Kidney (tissue), 14 donors: ENCODE measurements around the gene HSD17B8. TPM values are rescaled to one million over a fixed set of nuclear protein-coding genes. Genes with fewer than 3 reads are reported as not detected.

Experiments
- DNase-seq, 5 donors: peaks; one replicate each; pipeline ENCODE4 v3.0.0-alpha.2; 2013 to 2020
- FAIRE-seq: peaks from 2 replicates; lab custom pipeline; 2012; peaks lifted over from hg19 to GRCh38; lab: Jason Lieb, UNC
- H3K27ac ChIP-seq, 2 donors: one replicate each; pipeline ENCODE4 v1.7.0; 2013; ENCODE audit warnings: low read depth in 2 of 2, low read length in 2 of 2, inconsistent platforms in 1 of 2
- H3K27me3 ChIP-seq: one replicate; pipeline ENCODE4 v1.7.1; 2013; ENCODE audit warnings: low read length, inconsistent platforms; ENCODE audit not compliant: control insufficient read depth, insufficient read depth
- H3K36me3 ChIP-seq, 3 donors: one replicate each; pipeline versions ENCODE4 v1.7.0 to v1.7.1; 2013; ENCODE audit warnings: low read length in 3 of 3, control low read depth in 1 of 3, inconsistent platforms in 1 of 3; ENCODE audit not compliant: insufficient read depth in 3 of 3, control insufficient read depth in 2 of 3
- H3K4me1 ChIP-seq, 3 donors: one replicate each; pipeline versions ENCODE4 v1.7.0 to v1.7.1; 2013; ENCODE audit warnings: low read length in 3 of 3, inconsistent platforms in 1 of 3, low read depth in 1 of 3; ENCODE audit not compliant: control insufficient read depth in 2 of 3, insufficient read depth in 2 of 3
- H3K4me3 ChIP-seq, 3 donors: one replicate each; pipeline versions ENCODE4 v1.7.0 to v1.8.1; 2013; ENCODE audit warnings: low read length in 3 of 3, control low read depth in 1 of 3, inconsistent platforms in 1 of 3
- H3K9ac ChIP-seq, 3 donors: one replicate each; pipeline versions ENCODE4 v1.7.0 to v1.7.1; 2013; ENCODE audit warnings: low read length in 3 of 3, control low read depth in 1 of 3, inconsistent platforms in 1 of 3
- H3K9me3 ChIP-seq, 3 donors: one replicate each; pipeline versions ENCODE4 v1.7.0 to v1.7.1; 2013; ENCODE audit warnings: low read length in 3 of 3, control low read depth in 1 of 3, inconsistent platforms in 1 of 3; ENCODE audit not compliant: control insufficient read depth in 2 of 3, insufficient read depth in 1 of 3
- intact Hi-C: fragments of 100-400 bp; cut with DNase I; formaldehyde crosslinking; loops from one replicate; pipeline ENCODE4 v1.11.1; 2022
- microRNA-seq: library from miRNA; unstranded; fragments of <30 nt; microRNA quantifications from one replicate; pipeline ENCODE4 v1.2.0, GENCODE V29; 2020
- polyA plus RNA-seq: library from polyadenylated mRNA; stranded (reverse); fragments of 350-450 nt; fragmentation: Illumina TruSeq; extraction: RNeasy Lipid Tissue Mini Kit (QIAGEN cat#74804); gene quantifications from one replicate; pipeline ENCODE4 v1.2.3, GENCODE V29; 2014; ENCODE audit warnings: low read depth, low replicate concordance; ENCODE audit not compliant: insufficient read depth
- total RNA-seq: library from RNA; stranded (reverse); fragmentation: NEBNext Ultra II Directional; extraction: Animal tissue kit (Norgen Biotek cat#: 25700); gene quantifications from one replicate; pipeline ENCODE4 v1.2.1, GENCODE V29; 2021
- TF ChIP-seq, protein P1 (sequence below): IDR thresholded peaks from 3 replicates; pipeline ENCODE4 v1.5.1; 2012; ENCODE audit warnings: mild to moderate bottlenecking, moderate library complexity, borderline replicate concordance; ENCODE audit not compliant: insufficient read depth; ENCODE audit errors: extremely low read depth
- donor health status: control.
- donor health status: control.
- donor health status: control.
- donor health status: control.
- donor health status: control.
- donor health status: DM: yes; HTN: yes; CAD: no.
- donor health status: Normal renal cell carcinoma (clear cell type).

The HSD17B8 gene
- total and polyA plus RNA-seq, 2 donors from 2014 or later: 26.6 to 83.0 TPM

DNA sequence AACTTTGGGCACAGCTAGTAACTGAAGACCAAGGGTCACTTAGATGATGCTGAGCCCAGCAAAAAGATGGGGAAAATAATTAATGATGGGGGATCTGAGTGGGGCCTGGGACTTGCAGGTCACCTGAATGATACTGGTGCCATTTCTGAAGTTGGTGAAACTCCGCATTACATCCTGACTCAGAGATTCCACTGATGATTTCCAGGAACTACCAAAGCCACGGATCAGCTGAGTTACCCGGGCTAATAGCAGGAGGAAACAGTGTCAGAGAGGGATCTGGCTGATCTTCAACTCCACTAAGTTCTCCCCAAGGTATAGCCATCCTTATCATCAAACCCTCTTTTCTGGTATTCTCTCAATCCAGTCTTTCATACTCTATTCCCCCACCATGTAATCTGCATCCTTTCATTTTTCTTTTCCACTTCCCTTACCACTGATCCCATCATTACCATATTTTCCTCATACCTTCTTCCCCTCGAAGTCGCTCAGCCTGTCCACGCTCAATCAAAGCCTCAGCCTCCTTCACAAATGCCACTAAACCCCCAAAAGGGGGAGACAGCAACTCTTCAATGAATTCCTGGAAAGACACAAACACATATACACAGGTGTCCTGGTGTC, 47.0 kb downstream of the HSD17B8 start:
- H3K27ac ChIP-seq: no peak overlapping the region
- no peaks in the 10 kb centered on the region for H3K9me3 ChIP-seq
- no peak for DNase-seq
- intact Hi-C loops: no loop called here
- TF ChIP-seq, protein P1, sequence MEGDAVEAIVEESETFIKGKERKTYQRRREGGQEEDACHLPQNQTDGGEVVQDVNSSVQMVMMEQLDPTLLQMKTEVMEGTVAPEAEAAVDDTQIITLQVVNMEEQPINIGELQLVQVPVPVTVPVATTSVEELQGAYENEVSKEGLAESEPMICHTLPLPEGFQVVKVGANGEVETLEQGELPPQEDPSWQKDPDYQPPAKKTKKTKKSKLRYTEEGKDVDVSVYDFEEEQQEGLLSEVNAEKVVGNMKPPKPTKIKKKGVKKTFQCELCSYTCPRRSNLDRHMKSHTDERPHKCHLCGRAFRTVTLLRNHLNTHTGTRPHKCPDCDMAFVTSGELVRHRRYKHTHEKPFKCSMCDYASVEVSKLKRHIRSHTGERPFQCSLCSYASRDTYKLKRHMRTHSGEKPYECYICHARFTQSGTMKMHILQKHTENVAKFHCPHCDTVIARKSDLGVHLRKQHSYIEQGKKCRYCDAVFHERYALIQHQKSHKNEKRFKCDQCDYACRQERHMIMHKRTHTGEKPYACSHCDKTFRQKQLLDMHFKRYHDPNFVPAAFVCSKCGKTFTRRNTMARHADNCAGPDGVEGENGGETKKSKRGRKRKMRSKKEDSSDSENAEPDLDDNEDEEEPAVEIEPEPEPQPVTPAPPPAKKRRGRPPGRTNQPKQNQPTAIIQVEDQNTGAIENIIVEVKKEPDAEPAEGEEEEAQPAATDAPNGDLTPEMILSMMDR: no peak
- H3K4me1 ChIP-seq: peaks cover 0 to 20% (median 9%) of the 10 kb centered on the region in 3 donors
- H3K36me3 ChIP-seq: peaks cover 0 to 3% (median 0%) of the 10 kb centered on the region in 3 donors
- no peak overlapping the region for H3K9ac ChIP-seq
- FAIRE-seq: no peak
- no peak overlapping the region for H3K4me3 ChIP-seq
- H3K27me3 ChIP-seq: no peaks in the 10 kb centered on the region

GRCh38 chr6:33252759-33253158, 48.3 kb downstream of the HSD17B8 start:
- Histone ChIP-seq H3K9me3 (no peaks in the 10 kb centered on the region), H3K4me1 (peaks cover 0 to 20% (median 9%) of the 10 kb centered on the region in 3 donors), H3K27me3 (no peaks in the 10 kb centered on the region), H3K4me3 (no peak overlapping the region), H3K27ac (no peak overlapping the region), H3K36me3 (peaks cover 0 to 3% (median 3%) of the 10 kb centered on the region in 3 donors), H3K9ac (no peak overlapping the region)
- intact Hi-C loops: no loop called here
- DNase-seq (no peak), FAIRE-seq (no peak)
- TF ChIP-seq, protein P1: no peak

DNA sequence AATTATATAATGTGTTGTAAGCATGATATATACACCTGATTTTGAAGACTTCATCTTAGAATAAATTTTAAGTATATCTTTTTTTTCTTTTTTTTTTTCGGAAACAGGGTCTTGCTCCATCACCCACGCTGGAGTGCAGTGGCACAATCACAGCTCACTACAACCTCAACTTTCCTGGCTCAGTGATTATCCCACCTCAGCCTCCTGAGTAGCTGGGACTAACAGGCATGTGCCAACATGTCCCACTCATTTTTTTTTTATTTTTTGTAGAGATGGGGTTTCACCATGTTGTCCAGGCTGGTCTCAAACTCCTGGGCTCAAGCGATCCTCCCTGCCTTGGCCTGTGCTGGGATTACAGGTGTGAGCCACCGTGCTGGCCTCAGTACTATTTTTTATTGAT, 50.1 kb downstream of the HSD17B8 start:
- intact Hi-C loops: no loop called here
- Histone ChIP-seq H3K9me3 (no peaks in the 10 kb centered on the region), H3K27ac (no peak overlapping the region), H3K4me3 (no peak overlapping the region), H3K36me3 (peaks cover 0 to 9% (median 5%) of the 10 kb centered on the region in 3 donors), H3K9ac (no peak overlapping the region), H3K4me1 (peaks cover 0 to 9% (median 6%) of the 10 kb centered on the region in 3 donors), H3K27me3 (no peaks in the 10 kb centered on the region)
- FAIRE-seq: no peak
- DNase-seq: no peak
- TF ChIP-seq, protein P1: no peak

Small RNA genes lying within 50 kb of the gene (microRNA-seq; reads per million reads assigned to microRNA genes)
- gene MIR219A1: 2.7 reads per million

Other genes starting within 250 kb of the HSD17B8 start
- gene BRD2, start 236.1 kb upstream of the HSD17B8 start, total RNA-seq: 184 TPM
- gene BRD2, start 236.1 kb upstream of the HSD17B8 start, polyA plus RNA-seq: 73.9 TPM
- gene HLA-DOA, start 195.1 kb upstream of the HSD17B8 start, total RNA-seq: 21.6 TPM
- 10.8 TPM for gene HLA-DOA, start 195.1 kb upstream of the HSD17B8 start, polyA plus RNA-seq
- gene HLA-DPA1, start 131.0 kb upstream of the HSD17B8 start, total RNA-seq: 200 TPM
- gene HLA-DPA1, start 131.0 kb upstream of the HSD17B8 start, polyA plus RNA-seq: 154 TPM
- 181 TPM for gene HLA-DPB1, start 128.7 kb upstream of the HSD17B8 start, total RNA-seq
- gene HLA-DPB1, start 128.7 kb upstream of the HSD17B8 start, polyA plus RNA-seq: 141 TPM
- 0.85 TPM for gene COL11A2, start 12.2 kb upstream of the HSD17B8 start, total RNA-seq
- gene COL11A2, start 12.2 kb upstream of the HSD17B8 start, polyA plus RNA-seq: 2.3 TPM
- 52.2 TPM for gene RXRB, start 4.0 kb upstream of the HSD17B8 start, total RNA-seq
- 35.7 TPM for gene RXRB, start 4.0 kb upstream of the HSD17B8 start, polyA plus RNA-seq
- gene SLC39A7, start 3.8 kb upstream of the HSD17B8 start, total RNA-seq: 83.3 TPM
- 118 TPM for gene SLC39A7, start 3.8 kb upstream of the HSD17B8 start, polyA plus RNA-seq
- gene RING1, start 3.8 kb downstream of the HSD17B8 start, total RNA-seq: 47.2 TPM
- 48.6 TPM for gene RING1, start 3.8 kb downstream of the HSD17B8 start, polyA plus RNA-seq
- 64.4 TPM for gene VPS52, start 67.2 kb downstream of the HSD17B8 start, total RNA-seq
- 35.8 TPM for gene VPS52, start 67.2 kb downstream of the HSD17B8 start, polyA plus RNA-seq
- gene RPS18, start 67.4 kb downstream of the HSD17B8 start, total RNA-seq: 1,706 TPM
- gene RPS18, start 67.4 kb downstream of the HSD17B8 start, polyA plus RNA-seq: 2,618 TPM
- 20.2 TPM for gene B3GALT4, start 72.5 kb downstream of the HSD17B8 start, total RNA-seq
- 14.0 TPM for gene B3GALT4, start 72.5 kb downstream of the HSD17B8 start, polyA plus RNA-seq
- 40.3 TPM for gene WDR46, start 84.6 kb downstream of the HSD17B8 start, total RNA-seq
- 46.5 TPM for gene WDR46, start 84.6 kb downstream of the HSD17B8 start, polyA plus RNA-seq
- 46.8 TPM for gene PFDN6, start 84.9 kb downstream of the HSD17B8 start, total RNA-seq
- gene PFDN6, start 84.9 kb downstream of the HSD17B8 start, polyA plus RNA-seq: 159 TPM
- 92.4 TPM for gene RGL2, start 94.3 kb downstream of the HSD17B8 start, total RNA-seq
- 56.2 TPM for gene RGL2, start 94.3 kb downstream of the HSD17B8 start, polyA plus RNA-seq
- gene TAPBP, start 109.4 kb downstream of the HSD17B8 start, total RNA-seq: 217 TPM
- 53.5 TPM for gene TAPBP, start 109.4 kb downstream of the HSD17B8 start, polyA plus RNA-seq
- gene ZBTB22, start 113.1 kb downstream of the HSD17B8 start, total RNA-seq: 22.9 TPM
- 16.3 TPM for gene ZBTB22, start 113.1 kb downstream of the HSD17B8 start, polyA plus RNA-seq
- gene DAXX, start 118.3 kb downstream of the HSD17B8 start, total RNA-seq: 35.5 TPM
- 23.7 TPM for gene DAXX, start 118.3 kb downstream of the HSD17B8 start, polyA plus RNA-seq
- gene KIFC1, start 187.2 kb downstream of the HSD17B8 start, total RNA-seq: 2.3 TPM
- not detected for gene KIFC1, start 187.2 kb downstream of the HSD17B8 start, polyA plus RNA-seq
- gene PHF1, start 206.4 kb downstream of the HSD17B8 start, total RNA-seq: 63.8 TPM
- 87.6 TPM for gene PHF1, start 206.4 kb downstream of the HSD17B8 start, polyA plus RNA-seq
- gene CUTA, start 213.5 kb downstream of the HSD17B8 start, total RNA-seq: 163 TPM
- 433 TPM for gene CUTA, start 213.5 kb downstream of the HSD17B8 start, polyA plus RNA-seq
- gene SYNGAP1, start 215.4 kb downstream of the HSD17B8 start, total RNA-seq: 17.8 TPM
- 2.7 TPM for gene SYNGAP1, start 215.4 kb downstream of the HSD17B8 start, polyA plus RNA-seq
- gene ZBTB9, start 249.9 kb downstream of the HSD17B8 start, total RNA-seq: 11.5 TPM
- gene ZBTB9, start 249.9 kb downstream of the HSD17B8 start, polyA plus RNA-seq: 6.4 TPM